Measurements from ENCODE around the gene GPR35.

The GPR35 gene

DNA sequence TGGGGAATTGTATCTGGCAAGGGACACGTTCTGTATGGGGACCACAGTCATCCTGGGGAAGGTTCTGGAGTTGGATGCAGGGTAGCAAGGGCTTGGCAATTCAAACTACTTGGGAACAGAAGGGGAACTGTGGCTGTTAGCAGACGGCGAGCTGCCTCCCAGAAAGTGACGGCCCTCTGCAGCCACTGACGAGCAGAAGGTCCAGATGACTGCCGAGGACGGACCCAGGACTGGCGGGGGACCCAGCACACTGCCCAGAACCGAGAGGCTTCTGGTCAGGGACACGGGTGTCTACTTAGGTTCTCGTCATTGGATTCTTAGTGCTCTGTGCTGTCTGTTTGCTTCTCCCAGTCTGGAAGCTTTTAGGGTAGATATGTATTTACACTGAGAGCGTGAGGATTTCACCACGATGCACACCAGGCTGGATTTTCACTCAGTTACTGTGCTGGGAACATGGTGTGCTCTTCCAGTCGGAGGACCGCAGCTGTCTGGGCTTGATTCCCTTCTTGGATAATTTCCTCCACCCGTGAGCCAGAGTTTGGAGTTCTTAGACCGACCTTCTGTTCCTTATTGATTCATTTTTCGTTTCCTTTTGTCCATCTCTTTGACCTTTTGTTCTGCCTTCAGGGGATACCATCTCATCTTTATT, 13.4 kb downstream of the GPR35 start:
- no peak overlapping the region for H3K27ac ChIP-seq
- TF ChIP-seq ZFX (IDR thresholded peaks at IDR 0.05) (no peak), CTCF (conservative IDR thresholded peaks at IDR 0.05) (no peak)

GRCh38 chr2:240639566-240639965, 14.3 kb downstream of the GPR35 start:
- TF ChIP-seq ZFX (IDR thresholded peaks at IDR 0.05) = no peak
- no peak for TF ChIP-seq CTCF (conservative IDR thresholded peaks at IDR 0.05)
- H3K27ac ChIP-seq = no peak overlapping the region

- TF ChIP-seq ZFX (IDR thresholded peaks at IDR 0.05) = no peak
- TF ChIP-seq CTCF (conservative IDR thresholded peaks at IDR 0.05) = no peak; the same call in 1 of the 2 replicates
- no peak overlapping the region for H3K27ac ChIP-seq
Measured at GRCh38 chr2:240640939-240641338, 15.7 kb downstream of the GPR35 start.

DNA sequence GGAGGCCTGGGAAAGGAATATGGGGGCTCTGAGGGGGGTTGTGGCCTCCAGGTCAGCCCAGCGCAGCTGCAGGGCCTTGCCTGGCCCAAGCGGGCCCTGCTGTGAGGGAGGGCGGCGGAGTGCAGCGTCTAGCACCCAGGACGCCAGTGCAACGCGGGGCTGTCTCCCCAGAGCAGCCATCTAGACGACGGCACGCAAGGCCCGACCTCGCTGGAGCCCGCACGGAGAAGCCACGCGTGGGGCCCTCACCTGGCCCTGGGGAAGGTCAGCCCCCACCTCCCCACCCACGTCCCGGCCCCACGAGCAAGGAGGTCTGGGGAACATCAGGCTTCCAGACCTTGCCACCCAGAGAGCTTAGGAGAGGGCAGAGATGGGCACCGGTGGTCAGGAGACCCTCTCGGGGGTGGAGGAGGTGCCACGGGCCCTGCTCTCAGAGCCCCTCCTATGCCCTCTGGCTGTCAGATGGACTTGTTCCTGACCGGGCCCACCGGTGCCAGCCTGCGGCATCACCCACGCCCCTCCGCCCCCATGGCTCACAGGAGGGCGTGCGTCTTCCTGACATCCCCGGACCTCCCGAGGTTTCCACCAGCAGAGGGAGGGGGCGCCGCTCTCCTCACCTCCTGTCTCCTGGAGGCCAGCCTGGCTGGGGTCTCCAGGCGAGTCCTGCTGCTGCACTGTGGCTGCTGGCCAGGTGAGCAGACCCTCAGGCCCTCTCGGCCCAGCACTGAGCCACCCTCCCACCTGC, 17.0 kb downstream of the GPR35 start:
- no peak for TF ChIP-seq CTCF (conservative IDR thresholded peaks at IDR 0.05)
- no peak for TF ChIP-seq ZFX (IDR thresholded peaks at IDR 0.05)
- H3K27ac ChIP-seq = no peak overlapping the region

GRCh38 chr2:240642806-240643092, 17.5 kb downstream of the GPR35 start:
- no peak for TF ChIP-seq CTCF (conservative IDR thresholded peaks at IDR 0.05)
- H3K27ac ChIP-seq = no peak overlapping the region

DNA sequence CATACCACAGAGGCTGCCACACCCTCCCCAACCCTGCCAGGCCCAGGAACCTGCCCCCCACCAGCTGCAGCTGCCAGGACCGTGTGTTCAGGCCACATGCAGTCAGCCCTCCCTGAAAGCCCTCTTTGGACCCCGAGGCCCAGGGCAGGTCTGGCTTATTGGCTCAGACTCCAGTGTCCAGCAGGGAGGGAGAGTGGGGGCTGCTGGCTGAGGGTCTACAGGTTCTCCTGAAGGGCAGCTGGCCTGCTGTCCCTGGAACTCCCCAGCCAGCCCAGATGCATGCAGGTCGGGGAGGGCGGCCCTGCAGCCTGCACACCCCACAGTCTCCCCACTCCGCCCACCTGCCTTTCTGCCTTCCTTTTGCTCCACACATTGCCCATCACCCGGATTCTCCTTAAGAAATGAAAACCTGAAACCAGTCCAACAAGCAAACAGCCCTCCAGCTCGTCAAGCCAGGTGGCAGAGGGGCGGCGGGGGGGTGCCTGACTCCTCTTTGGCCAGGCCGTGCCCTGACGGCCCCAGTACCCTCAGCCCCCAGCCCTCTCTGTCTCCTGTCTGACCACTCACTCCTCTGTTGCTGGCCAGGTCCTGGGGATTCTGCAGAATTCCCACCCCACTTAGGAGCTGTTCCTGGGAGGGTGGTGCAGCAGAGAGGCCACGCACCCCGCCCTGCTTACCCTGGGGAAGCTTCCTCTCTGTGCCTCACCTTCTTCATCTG, 18.0 kb downstream of the GPR35 start:
- TF ChIP-seq ZFX (IDR thresholded peaks at IDR 0.05) = no peak
- TF ChIP-seq CTCF (conservative IDR thresholded peaks at IDR 0.05) = no peak
- H3K27ac ChIP-seq = no peak overlapping the region

DNA sequence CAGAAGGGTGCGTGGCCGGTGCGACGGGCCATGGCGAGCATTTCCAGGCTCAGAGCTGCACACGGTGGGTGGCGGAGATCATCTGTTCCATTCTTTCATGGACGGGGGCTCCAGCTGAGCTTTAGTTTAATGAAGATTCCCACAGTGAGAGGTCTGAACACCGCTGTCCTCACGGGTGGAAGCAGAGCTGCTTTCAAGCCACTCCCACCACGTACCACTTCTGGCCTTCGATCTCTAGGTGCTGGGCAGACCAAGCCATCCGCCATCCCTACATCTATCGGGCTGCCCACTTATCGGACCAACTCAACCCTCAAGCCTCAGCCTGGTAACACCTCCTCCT, 18.5 kb downstream of the GPR35 start:
- TF ChIP-seq ZFX (IDR thresholded peaks at IDR 0.05) (no peak), CTCF (conservative IDR thresholded peaks at IDR 0.05) (no peak)
- H3K27ac ChIP-seq = no peak overlapping the region
